22Rv1 (cell line): ENCODE measurements around the gene EML6.

ENCODE experiments used
- H3K27ac ChIP-seq: fragments of 450-650 bp; 2 replicates; pipeline ENCODE4 v1.5.1; 2017
- ZFX ChIP-seq: fragments of 450-650 bp; IDR thresholded peaks from 2 replicates; pipeline ENCODE4 v1.6.1; 2017; ENCODE audit warnings: antibody characterized with exemption, borderline replicate concordance
- TF ChIP-seq, protein P1 (sequence below): fragments of 450-650 bp; IDR thresholded peaks from 2 replicates; pipeline ENCODE4 v1.5.1; 2017; ENCODE audit warnings: mild to moderate bottlenecking

EML6 gene

DNA sequence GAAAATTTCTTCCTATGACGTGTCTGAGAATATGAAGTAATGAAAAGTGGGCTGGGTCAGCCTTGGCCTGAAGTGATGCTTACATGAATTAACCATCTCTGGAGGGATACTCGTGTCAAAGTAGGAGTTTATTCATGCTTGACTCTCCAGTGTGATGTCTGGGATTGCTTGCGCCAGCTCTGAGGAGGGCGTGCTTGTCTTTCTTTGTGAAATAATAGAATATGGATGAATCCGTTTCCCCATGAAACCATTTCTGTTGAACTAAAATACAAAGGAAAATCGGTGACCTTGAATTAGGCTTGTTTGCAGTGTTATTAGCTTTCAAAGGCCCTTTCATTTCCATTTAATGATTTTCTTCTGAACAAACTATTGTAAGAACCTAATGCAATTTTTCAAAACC is 77.9 kb downstream of the EML6 start:
- H3K27ac ChIP-seq: no peak overlapping the region
- no peak for TF ChIP-seq ZFX
- TF ChIP-seq, protein P1, sequence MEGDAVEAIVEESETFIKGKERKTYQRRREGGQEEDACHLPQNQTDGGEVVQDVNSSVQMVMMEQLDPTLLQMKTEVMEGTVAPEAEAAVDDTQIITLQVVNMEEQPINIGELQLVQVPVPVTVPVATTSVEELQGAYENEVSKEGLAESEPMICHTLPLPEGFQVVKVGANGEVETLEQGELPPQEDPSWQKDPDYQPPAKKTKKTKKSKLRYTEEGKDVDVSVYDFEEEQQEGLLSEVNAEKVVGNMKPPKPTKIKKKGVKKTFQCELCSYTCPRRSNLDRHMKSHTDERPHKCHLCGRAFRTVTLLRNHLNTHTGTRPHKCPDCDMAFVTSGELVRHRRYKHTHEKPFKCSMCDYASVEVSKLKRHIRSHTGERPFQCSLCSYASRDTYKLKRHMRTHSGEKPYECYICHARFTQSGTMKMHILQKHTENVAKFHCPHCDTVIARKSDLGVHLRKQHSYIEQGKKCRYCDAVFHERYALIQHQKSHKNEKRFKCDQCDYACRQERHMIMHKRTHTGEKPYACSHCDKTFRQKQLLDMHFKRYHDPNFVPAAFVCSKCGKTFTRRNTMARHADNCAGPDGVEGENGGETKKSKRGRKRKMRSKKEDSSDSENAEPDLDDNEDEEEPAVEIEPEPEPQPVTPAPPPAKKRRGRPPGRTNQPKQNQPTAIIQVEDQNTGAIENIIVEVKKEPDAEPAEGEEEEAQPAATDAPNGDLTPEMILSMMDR: no peak

DNA sequence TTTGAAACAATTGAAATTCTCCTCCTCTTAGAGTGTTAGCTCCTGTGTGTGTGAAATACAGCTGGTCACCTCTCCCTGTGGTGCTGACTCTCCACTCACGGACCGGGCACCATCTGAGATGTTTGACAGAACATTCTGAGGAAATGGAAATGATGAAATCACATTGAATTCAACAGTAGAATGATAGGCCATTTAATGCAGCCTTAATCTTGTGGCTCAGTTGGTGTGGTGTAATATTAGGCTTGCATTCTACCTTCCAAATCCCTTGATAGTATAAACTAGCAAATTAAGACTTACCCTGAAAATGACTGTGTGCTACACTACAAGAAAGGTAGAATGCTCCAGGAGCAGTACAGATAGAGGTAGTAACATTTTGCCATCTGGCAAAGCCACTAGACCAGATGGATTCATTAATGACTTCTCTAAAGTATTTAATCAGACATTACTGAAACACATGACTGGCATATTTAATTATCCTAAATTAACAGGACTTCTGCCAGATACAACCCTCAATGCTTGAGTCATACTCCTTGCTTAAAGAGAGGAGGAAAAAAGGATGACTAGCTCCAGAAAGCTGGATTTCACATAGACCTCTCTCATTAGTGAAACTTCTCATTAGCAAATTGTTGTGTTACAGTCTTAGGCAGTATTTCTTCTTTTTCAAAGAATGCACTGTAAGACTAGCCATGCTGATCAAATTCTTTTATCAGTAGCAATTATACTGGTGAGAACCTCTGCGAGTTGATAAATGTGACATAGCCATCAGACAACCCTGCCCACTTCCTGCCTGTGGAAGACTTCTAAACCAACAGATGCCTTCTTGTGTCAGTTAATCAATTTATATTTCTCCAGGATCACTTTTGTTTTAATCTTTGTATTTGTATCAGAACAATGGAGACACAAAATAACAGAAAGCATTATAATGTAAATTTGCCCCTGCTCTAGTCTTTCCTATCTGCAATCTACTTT is 80.6 kb downstream of the EML6 start:
- H3K27ac ChIP-seq: no peak overlapping the region
- TF ChIP-seq, protein P1: no peak
- no peak for TF ChIP-seq ZFX

DNA sequence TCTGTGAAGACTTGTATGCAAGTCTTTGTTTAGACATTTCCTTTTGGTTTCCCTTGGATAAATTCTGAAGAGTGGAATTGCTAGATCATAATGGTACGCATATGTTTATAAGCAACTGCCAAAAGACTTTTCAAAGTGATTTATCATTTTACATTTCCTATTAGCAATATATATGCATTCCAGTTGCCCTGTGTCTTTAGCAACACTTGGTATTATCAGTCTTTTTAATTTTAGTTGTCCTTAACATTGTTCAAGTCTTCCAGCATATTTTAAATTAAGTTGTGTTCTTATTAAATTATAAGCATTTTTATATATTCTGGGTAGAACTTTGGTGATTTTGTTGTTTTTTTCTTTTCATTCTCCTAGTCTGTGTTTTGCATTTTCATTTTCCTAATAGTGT is 81.8 kb downstream of the EML6 start:
- no peak overlapping the region for H3K27ac ChIP-seq
- no peak for TF ChIP-seq ZFX
- TF ChIP-seq, protein P1: no peak

DNA sequence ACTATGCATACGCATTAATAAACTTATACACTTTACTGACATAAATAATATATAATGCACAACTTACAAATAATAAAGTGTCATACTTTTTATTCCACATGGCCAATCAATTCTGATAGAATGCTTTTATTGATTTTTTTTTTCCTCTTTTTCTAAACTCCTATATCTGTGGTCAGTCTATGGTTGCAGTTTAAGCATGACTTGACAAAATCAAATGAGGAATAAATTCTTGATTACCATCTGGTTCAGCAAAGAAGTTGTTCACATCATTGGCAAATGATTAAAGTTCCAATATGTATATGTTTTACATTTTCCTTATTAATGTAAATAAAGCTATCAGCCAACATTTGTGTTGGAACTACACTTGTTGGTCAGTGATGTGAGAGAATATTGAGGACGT is 83.5 kb downstream of the EML6 start:
- no peak overlapping the region for H3K27ac ChIP-seq
- TF ChIP-seq, protein P1: no peak
- no peak for TF ChIP-seq ZFX

DNA sequence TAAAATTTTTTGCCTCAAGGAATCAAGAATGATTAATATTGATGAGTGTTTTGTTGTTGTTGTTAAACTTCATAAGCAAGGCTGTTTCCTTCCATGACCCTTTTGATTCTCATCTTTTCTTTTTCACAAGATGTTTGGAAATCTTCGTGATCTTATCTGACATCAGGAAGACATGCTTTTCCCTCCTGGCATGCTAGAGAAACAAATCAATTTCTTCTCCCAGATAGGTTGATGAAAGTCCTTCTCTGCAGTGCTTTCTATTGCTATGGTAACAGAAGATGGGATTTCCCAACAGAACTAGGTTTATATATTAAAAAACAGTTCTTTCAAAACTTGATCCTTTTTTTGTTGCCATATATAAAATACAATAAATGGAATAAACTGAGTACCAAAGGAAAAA is 85.2 kb downstream of the EML6 start:
- no peak for TF ChIP-seq ZFX
- TF ChIP-seq, protein P1: no peak
- H3K27ac ChIP-seq: no peak overlapping the region

DNA sequence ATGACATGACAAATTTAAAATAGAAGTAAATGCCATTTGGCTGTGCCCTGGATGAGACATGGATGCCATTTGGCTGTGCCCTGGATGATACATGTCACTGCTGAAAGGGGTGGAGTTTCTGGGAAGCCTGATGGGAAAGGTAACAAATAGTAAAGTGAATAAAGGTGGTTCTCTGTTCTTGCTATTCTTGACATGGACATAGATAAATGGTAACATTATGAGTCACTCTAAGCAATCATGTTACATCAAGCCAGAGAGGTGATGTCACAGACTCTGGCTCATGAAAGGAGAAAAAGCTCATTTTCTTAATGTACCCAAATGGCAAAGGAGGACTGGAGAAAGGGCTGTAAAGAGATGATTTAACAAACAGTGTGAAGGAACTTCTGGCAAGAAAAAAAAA is 86.4 kb downstream of the EML6 start:
- TF ChIP-seq, protein P1: no peak
- TF ChIP-seq ZFX: no peak
- H3K27ac ChIP-seq: no peak overlapping the region

DNA sequence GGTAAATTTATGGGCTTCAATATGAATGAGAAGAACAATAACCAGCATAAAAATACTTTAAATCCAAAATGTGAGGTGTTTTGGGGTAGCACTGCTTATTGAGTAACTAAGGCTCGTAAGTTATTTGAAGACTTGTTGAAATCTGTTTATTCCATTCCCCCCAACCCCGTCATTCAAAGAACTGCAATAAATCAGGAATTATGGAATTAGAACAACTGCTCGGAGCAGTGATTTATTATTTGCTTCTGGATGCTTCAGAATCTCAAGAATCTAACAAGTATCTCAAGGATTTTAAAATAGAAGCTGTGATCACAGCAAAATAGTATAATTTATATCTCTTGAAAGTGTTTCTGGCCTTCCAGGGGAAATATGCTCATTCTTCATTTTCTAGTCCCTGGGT is 86.8 kb downstream of the EML6 start:
- no peak overlapping the region for H3K27ac ChIP-seq
- TF ChIP-seq, protein P1: no peak
- no peak for TF ChIP-seq ZFX
